ENCODE results near the gene ZNF22. TPM values are rescaled to one million over a fixed set of nuclear protein-coding genes. Genes with fewer than 3 reads are reported as not detected.

ZNF22 gene
- total RNA-seq, 2 donors from 2014 or later: 12.9 to 30.4 TPM

DNA sequence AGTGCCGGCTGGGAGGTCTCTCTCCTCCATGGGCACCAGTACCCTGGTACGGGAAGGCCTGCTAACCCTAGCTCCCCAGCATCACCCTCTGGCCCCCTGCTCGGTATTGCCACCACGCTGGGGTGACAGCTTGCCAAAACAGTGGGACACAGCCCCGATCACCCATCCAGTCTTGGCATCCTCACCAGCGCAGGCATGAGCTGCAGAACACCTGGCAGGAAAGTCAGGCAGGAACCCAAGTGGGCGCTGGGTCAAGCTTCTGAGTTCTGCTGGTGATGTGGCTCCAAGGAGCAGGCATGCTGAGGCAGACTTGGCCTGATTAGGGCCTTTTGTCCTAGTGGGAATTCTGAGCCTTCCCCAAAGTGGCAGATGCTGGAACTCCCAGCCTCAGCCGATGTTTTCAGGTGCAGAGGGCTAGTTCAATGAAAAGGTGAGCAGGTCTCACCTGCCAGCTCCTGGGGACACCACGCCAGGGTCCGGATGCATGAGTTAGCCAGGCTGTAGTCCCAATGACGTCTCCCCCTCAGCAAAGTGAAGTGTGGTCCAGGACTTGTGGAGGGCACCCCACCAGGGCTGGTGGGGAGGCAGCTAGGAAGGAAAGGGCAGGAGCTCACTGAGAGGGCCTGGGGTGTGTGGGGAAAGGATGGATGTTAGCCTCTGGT lies 8.5 kb upstream of the ZNF22 start:
- Histone ChIP-seq H3K27me3 (no peaks in the 10 kb centered on the region), H3K4me3 (no peak overlapping the region), H3K27ac (peak overlapping the region; percentile 79 to 92 (median 86)), H3K9me3 (no peaks in the 10 kb centered on the region), H3K36me3 (replicated peaks in 1 of 2; ENCODE audit: insufficient read depth in 1 of 2, low read depth in 2 of 2) (no peaks in the 10 kb centered on the region), H3K4me1 (peaks cover 93% of the 10 kb centered on the region)
- TF ChIP-seq POLR2A (IDR thresholded peaks at IDR 0.05): peak in 1 of 3 donors; percentile 21
- TF ChIP-seq, protein P1, sequence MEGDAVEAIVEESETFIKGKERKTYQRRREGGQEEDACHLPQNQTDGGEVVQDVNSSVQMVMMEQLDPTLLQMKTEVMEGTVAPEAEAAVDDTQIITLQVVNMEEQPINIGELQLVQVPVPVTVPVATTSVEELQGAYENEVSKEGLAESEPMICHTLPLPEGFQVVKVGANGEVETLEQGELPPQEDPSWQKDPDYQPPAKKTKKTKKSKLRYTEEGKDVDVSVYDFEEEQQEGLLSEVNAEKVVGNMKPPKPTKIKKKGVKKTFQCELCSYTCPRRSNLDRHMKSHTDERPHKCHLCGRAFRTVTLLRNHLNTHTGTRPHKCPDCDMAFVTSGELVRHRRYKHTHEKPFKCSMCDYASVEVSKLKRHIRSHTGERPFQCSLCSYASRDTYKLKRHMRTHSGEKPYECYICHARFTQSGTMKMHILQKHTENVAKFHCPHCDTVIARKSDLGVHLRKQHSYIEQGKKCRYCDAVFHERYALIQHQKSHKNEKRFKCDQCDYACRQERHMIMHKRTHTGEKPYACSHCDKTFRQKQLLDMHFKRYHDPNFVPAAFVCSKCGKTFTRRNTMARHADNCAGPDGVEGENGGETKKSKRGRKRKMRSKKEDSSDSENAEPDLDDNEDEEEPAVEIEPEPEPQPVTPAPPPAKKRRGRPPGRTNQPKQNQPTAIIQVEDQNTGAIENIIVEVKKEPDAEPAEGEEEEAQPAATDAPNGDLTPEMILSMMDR (IDR thresholded peaks at IDR 0.05): no peak
- DNase-seq (peak; percentile 91 to 97 (median 96)), ATAC-seq (peak; percentile 70)
- intact Hi-C loops (cut with DNase I): no loop called here
- 29 to 37% methylated on average over 5 to 11 of the region's 11 CpGs for WGBS, 2 donors

DNA sequence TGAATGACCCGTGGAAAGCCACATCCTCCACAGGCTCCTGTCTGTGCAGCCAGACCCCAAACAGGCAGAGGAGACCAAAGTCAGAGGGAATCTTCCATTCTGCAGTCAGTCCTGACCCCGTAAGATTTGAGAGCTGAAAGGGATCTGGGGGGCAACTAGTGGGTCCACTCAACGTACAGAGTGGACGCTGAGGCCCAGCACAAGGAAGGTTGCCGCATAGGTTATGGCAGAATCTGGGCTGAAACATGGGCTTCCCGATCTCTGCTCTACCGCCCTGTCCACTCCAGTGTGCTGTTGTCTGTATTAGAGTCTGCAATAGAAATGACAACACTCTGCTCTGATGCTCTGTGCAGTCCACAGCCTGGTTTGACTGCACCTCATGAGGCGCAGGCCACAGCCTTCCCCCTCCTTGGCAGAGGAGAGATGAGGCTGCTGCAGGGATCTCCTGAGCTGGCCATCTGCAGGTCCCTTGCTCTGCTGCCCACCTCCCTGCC lies 7.9 kb upstream of the ZNF22 start:
- no peak for TF ChIP-seq POLR2A (IDR thresholded peaks at IDR 0.05)
- TF ChIP-seq, protein P1 (IDR thresholded peaks at IDR 0.05): no peak
- 92 to 95% methylated on average over 5 to 8 of the region's 8 CpGs for WGBS, 2 donors
- intact Hi-C loops (cut with DNase I): no loop called here
- Histone ChIP-seq H3K4me1 (peaks cover 99% of the 10 kb centered on the region), H3K27me3 (no peaks in the 10 kb centered on the region), H3K36me3 (replicated peaks in 1 of 2; ENCODE audit: insufficient read depth in 1 of 2, low read depth in 2 of 2) (no peaks in the 10 kb centered on the region), H3K4me3 (no peak overlapping the region), H3K27ac (peak overlapping the region; percentile 79 to 92 (median 86)), H3K9me3 (no peaks in the 10 kb centered on the region)
- DNase-seq (no peak), ATAC-seq (no peak)

DNA sequence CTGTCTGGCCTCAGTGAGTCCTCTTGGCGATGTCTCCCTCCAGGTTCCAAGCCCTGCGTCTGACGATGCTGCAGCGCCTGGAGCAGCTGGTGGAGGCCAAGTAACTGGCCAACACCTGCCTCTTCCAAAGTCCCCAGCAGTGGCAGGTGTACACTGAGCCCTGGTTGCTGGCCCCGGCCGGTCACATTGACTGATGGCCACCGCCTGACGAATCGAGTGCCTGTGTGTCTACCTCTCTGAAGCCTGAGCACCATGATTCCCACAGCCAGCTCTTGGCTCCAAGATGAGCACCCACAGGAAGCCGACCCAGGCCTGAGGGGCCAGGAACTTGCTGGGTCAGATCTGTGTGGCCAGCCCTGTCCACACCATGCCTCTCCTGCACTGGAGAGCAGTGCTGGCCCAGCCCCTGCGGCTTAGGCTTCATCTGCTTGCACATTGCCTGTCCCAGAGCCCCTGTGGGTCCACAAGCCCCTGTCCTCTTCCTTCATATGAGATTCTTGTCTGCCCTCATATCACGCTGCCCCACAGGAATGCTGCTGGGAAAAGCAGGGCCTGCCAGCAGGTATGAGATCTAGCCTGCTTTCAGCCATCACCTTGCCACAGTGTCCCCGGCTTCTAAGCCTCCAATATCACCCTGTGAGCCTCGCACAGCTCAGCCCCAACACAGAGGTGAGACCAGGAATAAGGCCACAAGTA lies 7.3 kb upstream of the ZNF22 start:
- WGBS, 2 donors: 68 to 72% methylated on average over 11 to 14 of the region's 14 CpGs
- peaks cover 99% of the 10 kb centered on the region for H3K4me1 ChIP-seq

DNA sequence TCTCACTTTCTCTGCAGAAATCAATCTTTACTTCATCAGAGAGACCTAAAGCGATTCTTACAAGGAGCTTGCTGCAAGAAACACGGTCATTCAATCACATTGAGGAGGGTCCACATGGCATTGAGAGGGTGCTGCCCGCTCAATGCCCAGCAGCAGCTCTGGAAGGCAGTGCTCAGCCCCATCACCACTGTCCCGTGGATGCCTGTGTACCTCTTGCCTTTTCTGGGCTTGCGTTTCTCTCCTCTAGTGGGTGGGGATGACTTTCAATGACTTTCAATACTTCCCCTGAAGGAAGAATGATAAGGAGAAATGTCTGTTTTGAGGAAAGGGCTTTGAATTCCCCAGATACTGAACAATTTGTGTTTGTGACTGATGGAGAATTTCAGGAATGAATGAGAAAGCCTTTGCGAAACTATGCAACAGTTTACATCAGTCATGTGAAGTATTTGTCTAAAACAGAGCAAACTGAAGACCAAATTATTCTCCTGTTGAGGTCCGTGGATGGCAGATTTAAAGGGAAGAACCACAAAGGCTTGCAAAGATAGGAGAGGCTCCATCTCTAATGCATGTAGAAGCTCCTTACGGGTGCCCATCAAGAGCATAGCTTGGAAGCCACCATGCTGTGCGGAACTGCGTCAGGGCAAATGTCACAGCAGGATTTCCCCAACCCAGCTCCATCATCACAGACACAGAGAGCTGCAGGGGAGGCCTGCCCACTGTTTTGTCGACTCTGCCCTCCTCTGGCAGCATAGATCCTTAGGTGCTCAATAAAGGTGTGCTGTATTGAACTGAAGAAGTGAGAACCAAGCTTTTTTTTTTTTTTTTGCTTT lies 6.6 kb upstream of the ZNF22 start:
- Histone ChIP-seq H3K4me1 (peaks cover 95% of the 10 kb centered on the region), H3K4me3 (no peak overlapping the region), H3K36me3 (replicated peaks in 1 of 2; ENCODE audit: insufficient read depth in 1 of 2, low read depth in 2 of 2) (no peaks in the 10 kb centered on the region), H3K27ac (peak overlapping the region; percentile 86 to 92 (median 90)), H3K9me3 (no peaks in the 10 kb centered on the region), H3K27me3 (no peaks in the 10 kb centered on the region)
- DNase-seq: no peak
- intact Hi-C loops (cut with DNase I): no loop called here
- no peak for TF ChIP-seq POLR2A (IDR thresholded peaks at IDR 0.05)
- TF ChIP-seq, protein P1 (IDR thresholded peaks at IDR 0.05): no peak
- no peak for ATAC-seq
- WGBS, 2 donors: 89 to 92% methylated on average over 11 of the region's 11 CpGs

More for the DNA sequence above, 7.3 kb upstream of the ZNF22 start:
- Histone ChIP-seq H3K4me3 (no peak overlapping the region), H3K27me3 (no peaks in the 10 kb centered on the region), H3K36me3 (replicated peaks in 1 of 2; ENCODE audit: insufficient read depth in 1 of 2, low read depth in 2 of 2) (no peaks in the 10 kb centered on the region), H3K27ac (peak overlapping the region; percentile 79 to 92 (median 86)), H3K9me3 (no peaks in the 10 kb centered on the region)
- ATAC-seq: no peak
- no peak for TF ChIP-seq POLR2A (IDR thresholded peaks at IDR 0.05)
- TF ChIP-seq, protein P1 (IDR thresholded peaks at IDR 0.05): no peak
- intact Hi-C loops (cut with DNase I): no loop called here
- DNase-seq: peak in 2 of 4 donors; percentile 54 to 65

Measured in body of pancreas (tissue), 4 donors.